T-helper 1 cell treated with Interleukin-12 subunit alpha and Interleukin-12 subunit beta and Interleukin-4 antibody, amounts not matched to agents 30 ng/mL and 1 ng/mL, for 36 hours (primary cell): ENCODE results near the gene KCNH2. TPM values are rescaled to one million over a fixed set of nuclear protein-coding genes. Genes with fewer than 3 reads are reported as not detected.

Experiments used
- intact Hi-C: fragments of 100-400 bp; cut with micrococcal nuclease; formaldehyde crosslinking; loops from one replicate; pipeline ENCODE4 v1.15.1; 2024
- total RNA-seq: library from RNA; stranded (reverse); gene quantifications from 2 replicates; pipeline ENCODE4 v1.2.3, GENCODE V29; 2022

KCNH2 gene
- total RNA-seq, 1 donor from 2014 or later: 0.91 TPM

DNA sequence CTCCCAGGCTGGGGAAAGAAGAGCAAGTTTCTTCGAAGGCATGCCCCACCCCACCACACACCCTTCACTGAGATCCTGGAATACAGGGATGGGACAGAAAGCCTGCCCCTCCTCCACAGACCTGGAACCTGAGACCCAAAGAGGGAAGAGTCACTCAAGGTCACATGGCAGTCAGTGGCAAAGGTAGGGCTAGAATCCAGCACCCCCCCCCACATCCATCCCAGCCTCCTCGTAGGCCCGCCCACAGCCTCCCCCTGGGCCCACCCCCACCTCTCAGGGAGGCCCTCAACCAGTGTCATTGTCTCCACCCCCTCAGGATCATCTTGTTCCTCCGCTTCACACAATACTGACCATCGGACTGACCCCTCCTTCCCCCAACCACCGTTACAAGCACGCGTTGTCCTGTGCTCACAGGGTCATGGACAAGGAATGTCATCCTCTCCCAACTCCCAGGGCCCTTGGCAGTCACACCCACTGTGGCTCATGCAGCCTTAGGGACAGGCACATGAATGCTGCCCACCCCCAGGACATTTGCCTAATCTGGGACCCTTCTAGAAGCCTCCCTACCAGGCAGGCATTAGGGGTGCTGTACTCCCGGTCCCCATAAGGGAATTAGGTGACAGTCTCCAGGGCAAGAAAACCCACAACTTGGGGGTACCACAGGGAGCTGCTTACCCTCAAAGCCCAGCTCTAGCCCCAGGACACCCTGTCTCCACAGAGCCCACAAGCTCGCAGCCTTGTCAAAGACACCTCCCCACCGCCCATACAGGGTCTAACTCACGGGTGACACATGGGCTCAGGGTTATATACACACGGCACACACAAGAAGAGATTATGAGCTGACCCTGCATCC lies 1.4 kb downstream of the KCNH2 start:
- intact Hi-C loops: loop anchor here (5.0 kb wide), 1 partner anchor 36 kb away; no protein-coding TSS in a partner anchor

DNA sequence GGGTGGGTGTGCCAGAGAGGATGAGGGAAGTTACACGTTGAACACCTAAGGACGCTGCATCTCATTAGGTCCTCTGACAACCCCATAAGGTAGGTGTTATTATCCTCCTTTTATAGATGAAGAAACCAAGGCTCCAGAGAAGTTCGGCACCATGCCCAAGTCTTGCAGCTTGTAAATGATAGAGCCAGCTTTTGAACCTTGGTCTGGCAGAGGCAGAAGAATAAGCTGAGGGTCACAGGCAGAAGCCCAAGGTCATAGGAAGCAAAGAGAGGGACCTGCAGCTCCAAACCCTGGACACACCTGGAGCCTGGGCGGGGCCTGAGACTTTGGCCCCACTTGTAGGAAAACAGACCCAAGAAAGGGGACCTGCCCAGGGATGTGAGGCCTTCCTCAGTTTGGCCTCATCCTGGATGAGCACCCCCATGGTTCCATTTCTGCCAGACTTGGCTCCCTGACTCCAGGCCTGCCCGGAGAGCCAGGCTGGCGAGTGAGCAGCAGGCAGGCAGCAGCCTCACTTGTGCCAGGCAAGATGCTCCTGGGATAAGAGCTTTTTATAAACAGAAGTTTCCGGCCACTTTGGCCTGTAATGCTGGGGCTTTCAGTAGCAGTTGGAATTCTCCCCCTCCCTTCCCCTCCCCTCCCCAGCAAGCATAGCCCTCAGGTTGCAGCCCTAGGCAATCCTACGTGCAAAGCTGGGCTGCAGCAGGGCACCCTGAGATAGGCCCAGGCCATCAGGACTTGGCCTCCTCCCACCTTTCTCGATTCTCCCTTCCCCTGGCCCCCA lies 2.4 kb downstream of the KCNH2 start:
- intact Hi-C loops: loop anchor here (5.0 kb wide), 1 partner anchor 37 kb away; no protein-coding TSS in a partner anchor

DNA sequence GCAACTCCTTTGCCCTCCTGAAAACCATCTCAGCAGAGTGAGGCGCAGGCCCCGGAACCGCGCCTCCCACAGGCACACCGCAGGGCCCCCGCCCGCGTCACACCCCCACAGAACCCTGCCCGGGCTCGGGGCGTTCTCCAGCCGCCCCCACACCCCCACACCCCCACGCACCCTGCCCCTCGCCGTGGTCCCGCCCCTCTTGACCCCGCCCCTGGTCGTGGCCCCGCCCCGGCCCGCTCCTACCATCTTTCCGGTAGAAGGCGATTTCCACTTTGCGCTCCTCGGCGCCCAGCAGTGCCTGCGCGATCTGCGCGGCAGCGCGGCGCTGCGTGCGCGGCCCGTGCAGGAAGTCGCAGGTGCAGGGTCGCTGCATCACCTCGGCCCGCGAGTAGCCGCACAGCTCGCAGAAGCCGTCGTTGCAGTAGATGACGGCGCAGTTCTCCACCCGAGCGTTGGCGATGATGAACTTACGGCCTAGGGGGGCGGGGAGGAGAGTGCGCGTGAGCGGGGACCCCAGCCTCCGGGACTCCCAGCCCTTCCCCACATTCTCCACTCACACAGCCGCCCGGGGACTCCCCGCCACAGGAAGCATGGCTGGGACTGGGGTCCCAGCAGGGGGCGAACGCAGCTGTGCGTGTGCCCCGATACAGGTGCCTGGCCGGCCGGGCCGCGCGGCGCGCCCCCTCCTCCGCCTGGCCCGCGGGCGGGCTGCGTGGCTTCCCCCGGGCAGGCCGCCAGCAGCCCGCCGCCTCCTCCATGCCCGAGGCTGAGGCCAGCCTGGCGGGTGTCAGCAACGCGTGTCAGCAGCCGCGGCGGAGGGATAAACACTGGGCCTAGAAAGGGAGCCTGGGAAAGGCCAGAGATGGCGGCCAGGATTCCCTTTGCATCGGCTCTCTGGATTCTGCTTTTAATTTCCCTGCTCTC lies 3.4 kb downstream of the KCNH2 start:
- intact Hi-C loops: loop anchor here (1.0 to 5.0 kb wide), 7 partner anchors 10 to 595 kb away; partner anchors contain the start of genes ABCB8, FASTK and ZNF775

DNA sequence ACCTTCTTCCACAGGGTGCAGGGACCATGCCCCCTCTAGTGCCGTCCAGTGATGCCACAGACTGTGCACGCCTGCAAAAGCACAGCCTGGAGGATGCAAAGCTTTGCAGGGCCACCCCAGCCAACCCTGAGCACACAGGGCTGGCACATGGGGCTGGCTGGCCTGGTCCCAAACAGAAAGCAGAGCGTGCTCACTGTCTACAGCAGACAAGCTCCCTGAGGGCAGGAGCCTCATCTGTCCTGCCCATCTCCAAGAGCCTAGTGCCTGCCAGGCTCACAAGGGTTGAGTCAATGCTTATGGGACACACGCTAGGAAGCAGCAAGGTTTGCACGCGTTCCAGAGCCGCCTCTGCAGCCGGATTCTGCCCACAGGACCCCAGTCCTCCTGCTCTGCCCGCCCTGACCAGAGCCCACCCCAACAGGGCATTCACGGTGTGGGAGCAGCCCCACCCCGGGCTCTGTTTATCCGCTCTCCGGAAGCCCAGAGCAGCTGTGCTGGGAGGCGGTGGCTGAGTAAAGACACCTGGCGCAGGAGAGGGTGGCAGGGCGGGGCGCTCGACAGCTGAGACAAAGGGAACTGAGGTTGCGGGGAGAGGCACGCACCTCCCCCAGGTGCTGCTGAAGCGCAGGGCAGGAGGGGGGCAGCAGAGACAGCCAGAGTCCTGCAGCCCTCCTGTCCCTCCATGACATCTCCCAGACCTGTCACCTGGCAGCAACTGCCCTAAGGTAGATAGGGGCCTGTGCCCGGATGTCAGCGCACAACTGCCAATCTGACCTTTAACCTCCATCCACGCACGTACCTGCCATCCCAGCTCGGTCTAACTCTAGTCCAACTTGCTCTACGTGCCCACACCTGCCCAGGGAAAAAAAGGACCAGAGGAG lies 4.3 kb downstream of the KCNH2 start:
- intact Hi-C loops: loop anchor here (1.0 to 5.0 kb wide), 6 partner anchors 10 to 595 kb away; partner anchors contain the start of genes ABCB8, FASTK and ZNF775

DNA sequence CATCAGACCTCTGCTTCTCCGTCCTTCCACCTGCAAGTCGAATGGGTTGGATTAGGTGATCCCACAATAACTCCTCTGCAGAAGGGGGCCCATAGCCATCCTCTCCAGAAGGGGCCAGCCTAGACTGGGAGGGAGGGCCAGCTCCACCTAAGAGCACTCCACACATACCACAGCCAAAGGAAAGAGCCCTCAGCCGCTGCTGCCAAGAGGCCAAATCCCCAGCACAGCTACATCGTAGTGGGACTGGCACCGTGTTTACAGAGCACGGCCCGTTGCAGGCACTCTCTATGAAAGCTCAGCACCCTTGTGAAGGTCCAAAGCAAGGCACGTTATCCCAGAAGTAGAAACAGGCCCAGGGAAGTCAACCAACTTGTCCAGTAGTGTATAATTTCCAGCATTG lies 5.4 kb downstream of the KCNH2 start:
- intact Hi-C loops: loop anchor here (5.0 kb wide), 1 partner anchor 200 kb away; no protein-coding TSS in a partner anchor

DNA sequence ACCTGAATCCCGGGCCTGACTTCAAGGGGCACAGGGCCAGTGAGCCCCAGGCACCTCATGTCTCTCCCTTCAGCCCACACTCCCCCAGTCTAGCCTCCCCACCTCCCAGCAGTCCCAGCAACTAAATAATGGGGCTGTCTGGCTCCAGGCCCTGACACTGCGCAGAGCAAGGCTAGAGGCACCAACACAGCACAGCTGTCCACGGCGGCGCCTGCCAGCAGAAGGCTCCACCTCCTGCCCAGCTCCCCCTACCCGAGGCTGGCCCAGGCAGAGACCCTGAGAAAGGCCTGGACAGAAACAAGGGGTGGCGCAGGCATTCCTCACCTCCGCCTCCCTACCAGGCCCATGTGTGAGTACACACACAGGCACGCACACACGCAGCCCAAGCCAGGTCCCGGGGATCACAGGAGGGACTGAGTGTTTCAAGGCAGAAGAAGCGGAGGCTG lies 6.1 kb downstream of the KCNH2 start:
- intact Hi-C loops: loop anchor here (5.0 kb wide), 1 partner anchor 200 kb away; no protein-coding TSS in a partner anchor

DNA sequence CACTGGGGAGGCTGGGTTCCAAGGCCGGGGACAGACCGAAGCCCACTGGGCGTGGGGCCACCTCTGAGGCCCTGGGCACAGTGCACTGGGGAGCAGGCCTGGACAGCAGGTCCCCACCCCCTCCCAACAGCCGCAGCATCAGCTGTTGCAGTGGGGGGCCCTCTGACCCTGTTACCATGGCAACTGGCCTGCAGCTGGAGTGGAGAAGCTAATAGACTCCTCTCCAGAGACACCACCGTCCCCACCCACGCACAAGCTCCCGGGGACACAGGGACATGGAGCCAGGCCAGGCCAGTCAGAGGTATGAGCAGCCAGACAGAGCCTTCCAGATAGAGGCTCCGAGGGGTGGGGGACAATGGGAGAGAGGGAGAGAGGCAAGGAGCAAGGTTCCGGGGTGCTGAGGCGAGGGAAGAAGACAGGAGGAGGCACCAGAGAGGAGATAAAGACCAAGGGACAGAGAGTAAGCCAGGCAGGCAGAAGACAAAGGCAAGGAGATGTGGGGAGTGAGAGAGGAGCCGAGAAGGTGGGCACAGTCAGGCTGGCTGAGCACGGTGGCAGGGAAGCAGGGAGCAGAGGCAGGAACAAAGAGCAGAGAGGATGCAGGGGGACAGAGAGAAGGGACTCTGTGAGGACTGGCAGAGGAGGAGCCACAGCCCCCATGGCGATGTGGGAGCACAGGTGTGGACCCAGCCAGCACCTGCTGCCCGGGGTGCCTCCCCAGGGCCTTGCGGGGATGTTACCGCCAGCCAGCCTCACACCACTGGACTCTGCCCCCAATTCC lies 6.7 kb downstream of the KCNH2 start:
- intact Hi-C loops: loop anchor here (5.0 kb wide), 1 partner anchor 201 kb away; no protein-coding TSS in a partner anchor

DNA sequence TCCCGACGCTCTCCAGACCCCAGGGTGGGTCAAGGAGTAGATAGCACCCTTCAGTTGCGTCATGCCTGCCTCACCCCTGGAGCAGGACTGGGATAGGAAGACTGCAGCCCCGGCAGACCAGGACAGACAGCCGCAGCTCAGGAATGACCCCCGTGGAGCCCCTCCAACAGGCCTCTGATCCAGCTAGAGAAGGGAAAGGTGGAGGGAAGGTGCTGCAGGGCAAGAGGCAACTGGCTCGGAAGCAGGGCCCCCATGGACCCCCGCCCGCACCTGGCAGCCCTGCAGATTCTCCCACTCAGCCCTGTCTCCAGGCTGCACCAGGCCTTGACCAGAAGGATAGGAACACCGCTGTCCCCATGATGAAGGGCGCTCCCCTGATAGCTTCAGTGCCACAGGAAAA lies 7.7 kb downstream of the KCNH2 start:
- intact Hi-C loops: loop anchor here (5.0 kb wide), 1 partner anchor 202 kb away; no protein-coding TSS in a partner anchor

DNA sequence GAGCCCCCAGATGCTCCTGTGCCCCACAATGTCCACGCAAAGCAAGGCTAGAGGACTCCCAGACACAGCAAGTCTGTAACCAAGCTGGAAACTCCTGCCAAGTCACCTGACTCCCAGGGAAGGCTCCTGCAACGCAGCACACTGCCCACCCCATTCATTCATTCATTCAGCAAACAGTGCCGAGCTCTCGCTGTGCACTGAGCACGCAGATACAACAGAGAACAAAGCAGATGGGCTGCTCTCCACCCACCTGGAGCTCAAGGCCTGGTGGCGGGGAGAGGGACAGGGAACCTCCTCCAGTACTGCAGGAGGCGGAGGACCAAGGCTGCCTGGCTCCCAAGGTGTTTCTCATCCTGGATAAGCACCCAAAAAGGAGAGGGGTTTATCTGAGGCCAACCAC lies 8.6 kb downstream of the KCNH2 start:
- intact Hi-C loops: no loop called here

DNA sequence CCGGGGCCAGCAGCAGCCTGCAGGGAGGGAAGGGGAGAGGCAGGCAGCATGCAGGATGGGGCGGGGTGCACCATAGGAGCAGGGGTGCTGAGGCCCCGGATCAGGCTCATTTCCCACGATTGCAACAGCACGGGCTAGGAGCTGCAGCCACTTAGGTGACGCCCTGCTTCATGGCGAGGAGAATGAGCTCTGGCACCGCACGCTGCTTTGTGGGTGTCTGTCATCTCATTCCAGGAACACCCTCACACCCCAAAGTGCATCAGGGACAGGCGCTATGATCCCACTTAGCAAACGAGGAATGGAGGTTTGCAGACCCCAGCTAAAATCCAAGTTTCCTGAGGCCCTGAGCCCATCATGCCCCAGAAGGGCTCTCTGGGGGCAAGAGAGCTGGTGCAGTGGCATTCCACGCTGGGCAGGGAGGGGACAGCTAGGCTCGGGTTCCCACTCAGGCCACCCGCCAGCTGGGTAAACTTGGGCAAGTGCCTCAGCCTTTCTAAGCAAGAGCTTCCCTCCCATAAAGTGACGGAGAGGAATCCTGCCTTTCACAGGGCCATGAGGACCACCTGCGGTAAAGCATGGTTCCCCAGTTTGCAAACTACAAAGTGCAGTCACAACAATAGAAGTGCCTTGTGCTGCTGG lies 9.3 kb downstream of the KCNH2 start:
- intact Hi-C loops: no loop called here

DNA sequence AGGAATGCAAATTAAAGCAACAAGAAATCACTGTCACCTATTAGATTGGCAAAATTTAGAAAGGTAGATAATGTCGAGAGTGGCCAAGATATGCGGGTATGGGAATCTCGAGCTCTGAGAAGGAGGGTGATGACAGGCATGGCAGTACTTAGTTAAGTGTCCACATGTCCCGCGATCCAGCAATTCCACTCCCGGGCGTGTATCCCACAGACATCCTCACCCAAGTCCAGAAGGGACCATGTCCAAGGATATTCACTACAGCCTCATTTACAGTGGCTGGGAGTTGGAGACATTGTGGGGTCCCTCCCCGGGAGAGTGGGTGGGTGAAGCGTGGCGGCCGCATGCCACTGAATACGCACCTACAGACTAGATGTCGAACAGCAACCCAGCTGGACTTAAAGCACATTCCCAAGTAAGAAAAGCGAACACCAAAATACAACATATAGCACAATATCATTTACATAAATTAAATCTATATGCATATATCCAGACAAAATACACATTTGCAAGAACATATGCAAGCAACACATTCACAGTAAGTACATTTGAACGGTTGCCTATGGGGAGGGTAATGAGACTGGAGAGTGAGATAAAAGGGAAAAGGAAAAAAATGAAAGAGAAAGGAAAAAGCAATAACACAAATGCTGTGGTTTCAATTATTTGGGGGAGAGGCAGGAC lies 9.9 kb downstream of the KCNH2 start:
- intact Hi-C loops: no loop called here

DNA sequence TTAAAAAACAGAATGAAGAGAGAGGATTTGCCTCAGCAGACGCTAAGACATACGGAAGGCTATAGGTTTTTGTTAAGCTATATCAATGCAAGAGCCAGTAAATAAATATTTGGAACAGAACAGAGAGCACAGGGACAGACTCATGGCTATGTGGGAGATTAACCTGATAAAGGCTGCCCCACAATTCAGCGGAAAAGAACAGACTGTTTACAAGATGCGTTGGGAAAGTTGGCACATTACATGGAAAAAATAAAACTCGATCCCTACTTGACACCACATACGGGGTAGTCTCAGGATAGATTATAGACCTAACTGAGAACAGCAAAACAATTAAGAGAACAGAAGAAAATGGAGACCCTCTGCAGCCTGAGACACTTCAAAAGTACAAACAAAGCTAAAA lies 10.8 kb downstream of the KCNH2 start:
- intact Hi-C loops: no loop called here

DNA sequence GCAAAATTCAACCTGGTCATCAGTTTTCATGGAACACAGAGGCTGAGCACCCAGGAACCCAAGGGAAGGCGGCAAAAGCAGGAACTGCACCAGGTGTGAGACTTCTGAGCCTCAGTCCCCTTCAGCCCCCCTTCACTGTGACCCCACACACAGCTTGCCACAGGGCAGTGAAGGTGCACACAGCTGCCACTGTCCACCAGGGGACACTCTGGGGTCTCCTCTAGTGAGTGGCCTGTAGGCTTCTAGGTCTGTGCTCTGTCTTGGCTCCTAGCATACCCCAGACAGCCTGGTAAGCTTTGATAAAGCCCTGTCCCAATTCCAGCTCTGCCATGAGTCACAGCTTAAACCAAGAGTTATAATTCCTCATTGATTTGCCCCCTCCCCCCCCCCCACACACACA lies 12.1 kb downstream of the KCNH2 start:
- intact Hi-C loops: no loop called here

DNA sequence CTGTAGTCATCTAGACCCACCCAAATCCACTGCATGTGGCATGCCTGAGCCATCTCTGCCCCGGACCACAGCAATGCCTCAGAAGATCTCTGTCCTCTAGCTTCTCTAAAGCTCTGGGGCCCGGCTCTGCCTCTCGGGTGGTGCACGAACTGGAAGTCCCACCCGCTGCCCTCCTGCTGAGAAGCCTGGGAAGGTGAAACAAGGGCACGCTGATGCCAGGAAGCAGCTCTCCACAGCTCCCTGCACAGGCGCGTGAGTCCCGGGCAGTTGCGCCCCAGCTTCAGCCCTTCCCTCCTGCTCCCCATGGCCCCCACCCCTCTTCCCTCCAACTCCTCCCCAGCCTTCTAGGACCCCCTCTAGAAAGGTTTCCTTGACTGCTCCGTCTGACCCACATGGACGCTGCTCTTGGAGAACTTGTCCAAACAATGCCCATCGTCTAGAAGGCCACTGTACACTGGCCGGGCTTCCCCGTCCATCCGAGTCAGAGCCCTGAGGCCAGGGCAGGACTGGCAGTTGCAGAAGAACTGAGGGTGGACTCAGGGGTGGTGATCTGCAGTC lies 12.8 kb downstream of the KCNH2 start:
- intact Hi-C loops: no loop called here

DNA sequence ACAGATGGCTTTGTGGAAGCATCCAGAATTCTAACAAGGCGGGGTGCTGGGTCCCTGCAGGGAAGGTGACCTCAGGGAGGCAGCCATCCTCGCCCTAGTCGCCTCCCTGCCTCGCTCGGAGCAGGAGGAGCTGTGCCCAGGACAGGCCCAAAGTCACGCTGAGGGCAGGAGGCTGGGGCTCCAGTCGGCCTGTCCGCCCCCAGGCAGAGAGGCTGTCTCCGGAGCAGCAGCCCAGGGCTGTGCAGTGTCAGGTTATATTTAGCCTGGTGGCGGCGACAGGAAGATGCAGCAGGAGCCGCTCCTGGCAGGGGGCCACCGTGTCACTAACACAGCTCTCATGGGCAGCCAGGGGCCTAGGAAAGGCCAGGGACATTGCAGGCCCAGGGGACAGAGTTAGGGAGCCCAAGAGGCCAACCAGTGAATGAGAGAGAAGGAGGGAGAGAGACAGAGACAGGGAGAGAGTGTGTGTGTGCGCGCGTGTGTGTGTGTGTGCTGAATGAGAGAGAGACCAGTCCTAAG lies 13.5 kb downstream of the KCNH2 start:
- intact Hi-C loops: no loop called here

DNA sequence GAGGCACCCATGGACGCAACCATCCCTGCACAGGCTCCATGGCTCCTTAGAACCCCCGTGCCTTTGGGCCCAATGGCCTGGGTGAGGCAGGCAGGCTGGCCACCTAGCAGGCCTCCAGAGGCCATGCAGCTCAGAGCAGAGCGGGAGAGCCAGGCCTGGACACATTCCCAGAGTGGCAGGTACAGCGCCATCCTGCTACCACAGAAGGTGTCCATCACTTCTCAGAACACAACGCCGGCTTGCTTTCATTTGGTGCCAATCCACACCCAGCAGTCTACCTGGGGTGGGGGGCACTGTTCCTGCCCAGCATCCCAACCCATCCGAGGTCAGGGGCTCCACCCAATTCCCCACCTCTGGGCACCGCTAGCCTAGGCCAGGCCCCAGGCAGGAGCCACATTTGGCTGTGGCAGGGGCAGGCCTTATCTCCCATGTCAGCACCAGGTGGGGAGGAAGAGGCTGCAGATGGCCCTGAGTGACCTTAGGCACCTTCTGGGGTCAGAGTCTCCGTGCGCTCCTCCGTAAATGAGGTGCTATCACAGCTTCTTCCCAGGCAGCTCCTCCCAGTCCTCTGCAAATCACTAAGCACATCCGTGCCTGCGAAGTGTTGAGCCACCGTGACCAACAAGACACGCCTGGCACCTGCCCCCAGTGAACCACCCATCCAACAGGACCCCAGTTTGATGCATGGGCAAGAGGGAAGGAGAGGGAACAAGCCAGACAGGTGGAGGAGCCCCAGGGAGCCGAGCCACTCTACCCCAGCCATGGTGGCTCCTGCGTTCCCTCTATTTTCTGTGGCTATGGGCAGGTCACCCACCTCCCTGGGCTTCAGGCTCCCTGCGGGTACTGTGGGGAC lies 14.2 kb downstream of the KCNH2 start:
- intact Hi-C loops: loop anchor here (1.0 kb wide), 4 partner anchors 24 to 147 kb away; partner anchors contain the start of gene ABCB8
